ENCODE data around the gene KDM1A.
"Not testable (repeated sequence)": the region's sequence is repeated elsewhere in the genome, so short reads cannot be mapped to it uniquely, and the experiment has no call there.

Gene KDM1A

GRCh38 chr1:23004112-23004511 lies 15.2 kb upstream of the KDM1A start:
- no peak for TF ChIP-seq CTCF (IDR thresholded peaks at IDR 0.05; ENCODE audit: low read depth, low read length, missing control alignments)
- H3K4me3 ChIP-seq (replicated peaks; ENCODE audit: low read depth, low read length) = no peak overlapping the region
- no peak for DNase-seq (ENCODE audit: extremely low read depth, low read depth)

- H3K4me3 ChIP-seq (replicated peaks; ENCODE audit: low read depth, low read length); DNase-seq (ENCODE audit: extremely low read depth, low read depth): not testable (repeated sequence)
These were observed 14.5 kb upstream of the KDM1A start for GRCh38 chr1:23004769-23005168.

- TF ChIP-seq CTCF (IDR thresholded peaks at IDR 0.05; ENCODE audit: low read depth, low read length, missing control alignments) = no peak
- H3K4me3 ChIP-seq (replicated peaks; ENCODE audit: low read depth, low read length) = no peak overlapping the region
- no peak for DNase-seq (ENCODE audit: extremely low read depth, low read depth)
These were observed 12.2 kb upstream of the KDM1A start for GRCh38 chr1:23007106-23007505.

- DNase-seq (ENCODE audit: extremely low read depth, low read depth) = no peak
- H3K4me3 ChIP-seq (replicated peaks; ENCODE audit: low read depth, low read length) = no peak overlapping the region
- no peak for TF ChIP-seq CTCF (IDR thresholded peaks at IDR 0.05; ENCODE audit: low read depth, low read length, missing control alignments)
These were observed 10.4 kb upstream of the KDM1A start for GRCh38 chr1:23008901-23009300.

- not testable (repeated sequence) for H3K4me3 ChIP-seq (replicated peaks; ENCODE audit: low read depth, low read length)
These were observed 9.2 kb upstream of the KDM1A start for GRCh38 chr1:23010025-23010424.

GRCh38 chr1:23013657-23014056 lies 5.6 kb upstream of the KDM1A start:
- H3K4me3 ChIP-seq (replicated peaks; ENCODE audit: low read depth, low read length) = no peak overlapping the region
- no peak for DNase-seq (ENCODE audit: extremely low read depth, low read depth)
- no peak for TF ChIP-seq CTCF (IDR thresholded peaks at IDR 0.05; ENCODE audit: low read depth, low read length, missing control alignments)

More at GRCh38 chr1:23010025-23010424, 9.2 kb upstream of the KDM1A start:
- not testable (repeated sequence) for DNase-seq (ENCODE audit: extremely low read depth, low read depth)

GRCh38 chr1:23018661-23019093 lies 591 bp upstream of the KDM1A start:
- H3K4me3 ChIP-seq (replicated peaks; ENCODE audit: low read depth, low read length) = peak overlapping the region; percentile 87
- DNase-seq (ENCODE audit: extremely low read depth, low read depth) = no peak
- no peak for TF ChIP-seq CTCF (IDR thresholded peaks at IDR 0.05; ENCODE audit: low read depth, low read length, missing control alignments)

GRCh38 chr1:23019863-23020625 lies 776 bp downstream of the KDM1A start:
- H3K4me3 ChIP-seq (replicated peaks; ENCODE audit: low read depth, low read length) = peak overlapping the region; percentile 87
- no peak for DNase-seq (ENCODE audit: extremely low read depth, low read depth)
- TF ChIP-seq CTCF (IDR thresholded peaks at IDR 0.05; ENCODE audit: low read depth, low read length, missing control alignments) = no peak

All from HFF-Myc (cell line).